ENCODE measurements around the gene ANKRD33B.
A peak's percentile ranks its signal among the peaks of the same experiment; 100 is the strongest.
"Not testable (repeated sequence)": the region's sequence is repeated elsewhere in the genome, so short reads cannot be mapped to it uniquely, and the experiment has no call there.

Gene ANKRD33B

GRCh38 chr5:10537624-10538023 lies 26.2 kb upstream of the ANKRD33B start:
- no peak for DNase-seq

GRCh38 chr5:10538103-10538788 lies 25.6 kb upstream of the ANKRD33B start:
- DNase-seq, result no peak

- DNase-seq, result no peak
Measured at GRCh38 chr5:10538789-10539686, 24.8 kb upstream of the ANKRD33B start.

GRCh38 chr5:10539687-10539998 lies 24.2 kb upstream of the ANKRD33B start:
- DNase-seq, result peak; percentile 64

GRCh38 chr5:10540036-10540544 lies 23.8 kb upstream of the ANKRD33B start:
- no peak for DNase-seq

- DNase-seq, result no peak
Measured at GRCh38 chr5:10540951-10541646, 22.8 kb upstream of the ANKRD33B start.

- no peak for DNase-seq
Measured at GRCh38 chr5:10542055-10542550, 21.8 kb upstream of the ANKRD33B start.

GRCh38 chr5:10543585-10544040 lies 20.3 kb upstream of the ANKRD33B start:
- DNase-seq, result no peak

GRCh38 chr5:10545084-10545483 lies 18.8 kb upstream of the ANKRD33B start:
- no peak for DNase-seq

GRCh38 chr5:10546186-10546585 lies 17.7 kb upstream of the ANKRD33B start:
- DNase-seq, result no peak

GRCh38 chr5:10548418-10549122 lies 15.3 kb upstream of the ANKRD33B start:
- no peak for DNase-seq

GRCh38 chr5:10549123-10549514 lies 14.8 kb upstream of the ANKRD33B start:
- DNase-seq, result not testable (repeated sequence)

GRCh38 chr5:10550222-10550995 lies 13.5 kb upstream of the ANKRD33B start:
- DNase-seq, result no peak

GRCh38 chr5:10551782-10552138 lies 12.1 kb upstream of the ANKRD33B start:
- no peak for DNase-seq

- DNase-seq, result no peak
Measured at GRCh38 chr5:10552183-10553143, 11.4 kb upstream of the ANKRD33B start.

- no peak for DNase-seq
Measured at GRCh38 chr5:10553476-10553875, 10.4 kb upstream of the ANKRD33B start.

- DNase-seq, result peak; percentile 84
Measured at GRCh38 chr5:10555277-10555684, 8.6 kb upstream of the ANKRD33B start.

- DNase-seq, result peak; percentile 55
Measured at GRCh38 chr5:10556289-10556807, 7.5 kb upstream of the ANKRD33B start.

- no peak for DNase-seq
Measured at GRCh38 chr5:10556893-10557746, 6.8 kb upstream of the ANKRD33B start.

Data from fibroblast of skin of abdomen (primary cell).